BJ (cell line): ENCODE data around the gene GABPB1. TPM values are rescaled to one million over a fixed set of nuclear protein-coding genes. Genes with fewer than 3 reads are reported as not detected.

ENCODE experiments used
- CTCF ChIA-PET: fragments of 350-600 bp; formaldehyde crosslinking; extraction: SDS; loops from one replicate; lab custom pipeline; 2021; ENCODE audit warnings: antibody characterized with exemption, inconsistent platforms; lab: Yijun Ruan, JAX
- POLR2A ChIA-PET: fragments of 300-600 bp; sonication (Branson Sonifier 250); formaldehyde crosslinking; extraction: SDS; loops from one replicate; lab custom pipeline; 2021; ENCODE audit warnings: antibody characterized with exemption; lab: Charles Lee
- DNase-seq: peaks from one replicate; pipeline ENCODE4 v3.0.0-alpha.2; 2011; ENCODE audit warnings: low read depth
- H3K27me3 ChIP-seq: 2 replicates; pipeline ENCODE4 v1.6.0; 2011; ENCODE audit warnings: low read length; ENCODE audit not compliant: control insufficient read depth, insufficient read depth
- H3K36me3 ChIP-seq: 2 replicates; pipeline ENCODE4 v1.5.1; 2011; ENCODE audit warnings: low read length; ENCODE audit not compliant: control insufficient read depth, insufficient read depth
- H3K4me3 ChIP-seq: 2 replicates; pipeline ENCODE4 v1.5.1; 2011; ENCODE audit warnings: low read depth, mild to moderate bottlenecking, control low read depth, low read length
- CTCF ChIP-seq: IDR thresholded peaks from 2 replicates; pipeline ENCODE4 v1.5.1; 2011; ENCODE audit warnings: low read depth, mild to moderate bottlenecking, control low read depth, inconsistent platforms, low read length, moderate library complexity; ENCODE audit not compliant: insufficient read depth
- polyA plus RNA-seq: library from polyadenylated mRNA; depleted of rRNA; stranded (reverse); fragments of >200 nt; gene quantifications from 2 replicates; pipeline ENCODE4 v1.2.3, GENCODE V29; 2011

The GABPB1 gene
- polyA plus RNA-seq, 1 experiment, result 17.1 TPM

GRCh38 chr15:50341616-50342136 is 13.3 kb downstream of the GABPB1 start:
- H3K4me3 ChIP-seq, result no peak overlapping the region
- no peak for DNase-seq
- ChIA-PET CTCF (no interaction called here), POLR2A (no interaction called here)
- TF ChIP-seq CTCF, result no peak
- no peaks in the 10 kb centered on the region for H3K27me3 ChIP-seq
- no peaks in the 10 kb centered on the region for H3K36me3 ChIP-seq

GRCh38 chr15:50340416-50340815 is 14.6 kb downstream of the GABPB1 start:
- Histone ChIP-seq H3K4me3 (no peak overlapping the region), H3K36me3 (no peaks in the 10 kb centered on the region), H3K27me3 (no peaks in the 10 kb centered on the region)
- ChIA-PET POLR2A (no interaction called here), CTCF (interaction anchor here (1.5 to 2.0 kb wide), 2 partner anchors 11 to 24 kb away, joined by 6 to 10 read pairs; no protein-coding TSS in a partner anchor)
- no peak for DNase-seq
- no peak for TF ChIP-seq CTCF

- H3K4me3 ChIP-seq, result no peak overlapping the region
- H3K36me3 ChIP-seq, result no peaks in the 10 kb centered on the region
- no peaks in the 10 kb centered on the region for H3K27me3 ChIP-seq
- no peak for DNase-seq
- ChIA-PET CTCF (interaction anchor here (0.6 to 2.0 kb wide), 5 partner anchors 11 to 1835 kb away, joined by 3 to 10 read pairs (median 4); no protein-coding TSS in a partner anchor), POLR2A (no interaction called here)
- TF ChIP-seq CTCF, result no peak
Observed at GRCh38 chr15:50339717-50340116, 15.3 kb downstream of the GABPB1 start.

GRCh38 chr15:50335251-50335650 is 19.7 kb downstream of the GABPB1 start:
- ChIA-PET POLR2A (no interaction called here), CTCF (no interaction called here)

GRCh38 chr15:50333229-50333628 is 21.8 kb downstream of the GABPB1 start:
- TF ChIP-seq CTCF, result no peak

More at GRCh38 chr15:50335251-50335650, 19.7 kb downstream of the GABPB1 start:
- TF ChIP-seq CTCF, result no peak
- Histone ChIP-seq H3K36me3 (no peaks in the 10 kb centered on the region), H3K4me3 (no peak overlapping the region), H3K27me3 (no peaks in the 10 kb centered on the region)
- DNase-seq, result no peak

More at GRCh38 chr15:50333229-50333628, 21.8 kb downstream of the GABPB1 start:
- no peaks in the 10 kb centered on the region for H3K27me3 ChIP-seq
- no peaks in the 10 kb centered on the region for H3K36me3 ChIP-seq
- H3K4me3 ChIP-seq, result no peak overlapping the region
- ChIA-PET POLR2A (no interaction called here), CTCF (no interaction called here)
- no peak for DNase-seq
